ENCODE measurements around the gene SORBS1. TPM values are rescaled to one million over a fixed set of nuclear protein-coding genes. Genes with fewer than 3 reads are reported as not detected.

The SORBS1 gene
- total RNA-seq, 4 donors from 2014 or later = 23.3 to 359 (median 72.2) TPM

- TF ChIP-seq CTCF (IDR thresholded peaks at IDR 0.05) (no peak), POLR2A (IDR thresholded peaks at IDR 0.05) (no peak)
- WGBS, 2 donors = 55 to 85% methylated on average over 3 of the region's 3 CpGs
- no peaks in the 10 kb centered on the region for H3K36me3 ChIP-seq
- H3K27ac ChIP-seq = no peak overlapping the region
- no peaks in the 10 kb centered on the region for H3K27me3 ChIP-seq
- H3K4me1 ChIP-seq = peaks cover 0 to 5% (median 0%) of the 10 kb centered on the region in 3 donors
- intact Hi-C loops (cut with DNase I) = no loop called here
- no peak for DNase-seq
- no peak overlapping the region for H3K4me3 ChIP-seq
- no peaks in the 10 kb centered on the region for H3K9me3 ChIP-seq
Measured at GRCh38 chr10:95573527-95573926, 12.4 kb upstream of the SORBS1 start.

GRCh38 chr10:95572131-95572820, 11.1 kb upstream of the SORBS1 start:
- intact Hi-C loops (cut with DNase I) = no loop called here
- Histone ChIP-seq H3K4me3 (peak overlapping the region in 1 of 4 donors; percentile 1), H3K4me1 (peaks cover 5 to 8% (median 5%) of the 10 kb centered on the region in 3 donors), H3K9me3 (no peaks in the 10 kb centered on the region), H3K27me3 (no peaks in the 10 kb centered on the region), H3K27ac (no peak overlapping the region), H3K36me3 (no peaks in the 10 kb centered on the region)
- DNase-seq = no peak
- TF ChIP-seq CTCF (IDR thresholded peaks at IDR 0.05) = no peak
- no peak for TF ChIP-seq POLR2A (IDR thresholded peaks at IDR 0.05)
- 61 to 63% methylated on average over 7 of the region's 7 CpGs for WGBS, 2 donors

GRCh38 chr10:95571390-95571789, 10.2 kb upstream of the SORBS1 start:
- intact Hi-C loops (cut with DNase I) = no loop called here
- Histone ChIP-seq H3K4me3 (no peak overlapping the region), H3K36me3 (no peaks in the 10 kb centered on the region), H3K9me3 (no peaks in the 10 kb centered on the region), H3K27ac (no peak overlapping the region), H3K27me3 (no peaks in the 10 kb centered on the region), H3K4me1 (peaks cover 5 to 8% (median 5%) of the 10 kb centered on the region in 3 donors)
- WGBS, 2 donors = 89 to 92% methylated on average over 3 to 4 of the region's 4 CpGs
- DNase-seq = no peak
- TF ChIP-seq CTCF (IDR thresholded peaks at IDR 0.05) (no peak), POLR2A (IDR thresholded peaks at IDR 0.05) (no peak)

- no peaks in the 10 kb centered on the region for H3K36me3 ChIP-seq
- no peak overlapping the region for H3K4me3 ChIP-seq
- H3K4me1 ChIP-seq = peaks cover 5 to 8% (median 5%) of the 10 kb centered on the region in 3 donors
- peak overlapping the region in 1 of 4 donors; percentile 67 for H3K27ac ChIP-seq
- no peaks in the 10 kb centered on the region for H3K27me3 ChIP-seq
- H3K9me3 ChIP-seq = no peaks in the 10 kb centered on the region
- intact Hi-C loops (cut with DNase I) = no loop called here
- TF ChIP-seq CTCF (IDR thresholded peaks at IDR 0.05) (no peak), POLR2A (IDR thresholded peaks at IDR 0.05) (no peak)
- no peak for DNase-seq
Measured at GRCh38 chr10:95569368-95569767, 8.2 kb upstream of the SORBS1 start.

GRCh38 chr10:95567903-95568630, 6.9 kb upstream of the SORBS1 start:
- Histone ChIP-seq H3K27ac (peak overlapping the region in 3 of 4 donors; percentile 57 to 70 (median 67)), H3K4me3 (no peak overlapping the region), H3K4me1 (peaks cover 5 to 8% (median 5%) of the 10 kb centered on the region in 3 donors), H3K27me3 (no peaks in the 10 kb centered on the region), H3K36me3 (no peaks in the 10 kb centered on the region), H3K9me3 (no peaks in the 10 kb centered on the region)
- WGBS, 2 donors = 71 to 72% methylated on average over 5 of the region's 5 CpGs
- TF ChIP-seq CTCF (IDR thresholded peaks at IDR 0.05) (no peak), POLR2A (IDR thresholded peaks at IDR 0.05) (no peak)
- intact Hi-C loops (cut with DNase I) = no loop called here
- DNase-seq = no peak
